CD8-positive, alpha-beta memory T cell (primary cell): ENCODE measurements around the gene ARMC3. TPM values are rescaled to one million over a fixed set of nuclear protein-coding genes. Genes with fewer than 3 reads are reported as not detected.
A peak's percentile ranks its signal among the peaks of the same experiment; 100 is the strongest.
"Not testable (repeated sequence)": the region's sequence is repeated elsewhere in the genome, so short reads cannot be mapped to it uniquely, and the experiment has no call there.

ENCODE experiments used
- CTCF ChIA-PET: fragments of 350-600 bp; sonication (Branson Sonifier 250); formaldehyde crosslinking; loops from one replicate; lab custom pipeline; 2021; ENCODE audit warnings: antibody characterized with exemption; lab: Charles Lee
- POLR2A ChIA-PET: fragments of 350-600 bp; sonication (Branson Sonifier 250); formaldehyde crosslinking; loops from one replicate; lab custom pipeline; 2021; ENCODE audit warnings: antibody characterized with exemption; lab: Charles Lee
- DNase-seq, 5 donors: peaks; one replicate each; pipeline versions ENCODE4 v3.0.0 to v3.0.0-alpha.2; 2020 to 2022; ENCODE audit warnings: mixed read lengths in 1 of 5
- H3K27ac ChIP-seq: one replicate; pipeline ENCODE4 v1.7.0; 2013; ENCODE audit warnings: low read depth, mild to moderate bottlenecking, low read length, moderate library complexity
- H3K27me3 ChIP-seq: 2 replicates; pipeline ENCODE4 v1.7.0; 2013; ENCODE audit warnings: low read length, mild to moderate bottlenecking; ENCODE audit not compliant: insufficient read depth, poor library complexity, severe bottlenecking
- H3K36me3 ChIP-seq: 2 replicates; pipeline ENCODE4 v1.7.0; 2013; ENCODE audit warnings: mild to moderate bottlenecking, low read length, moderate library complexity; ENCODE audit not compliant: insufficient read depth
- H3K4me1 ChIP-seq: 2 replicates; pipeline ENCODE4 v1.7.0; 2013; ENCODE audit warnings: mild to moderate bottlenecking, low read length, moderate library complexity; ENCODE audit not compliant: insufficient read depth
- H3K4me3 ChIP-seq: 2 replicates; pipeline ENCODE4 v1.7.0; 2013; ENCODE audit warnings: mild to moderate bottlenecking, low read length
- H3K9me3 ChIP-seq: 2 replicates; pipeline ENCODE4 v1.7.0; 2013; ENCODE audit warnings: mild to moderate bottlenecking, low read length
- H3K27ac Mint-ChIP-seq, 8 donors: one replicate each; pipeline ENCODE4 v1.8.0; 2020 to 2021; ENCODE audit warnings: mixed read lengths in 8 of 8, mild to moderate bottlenecking in 6 of 8, inconsistent platforms in 3 of 8, moderate library complexity in 3 of 8
- H3K27me3 Mint-ChIP-seq, 2 donors: one replicate each; pipeline ENCODE4 v1.8.0; 2020 to 2021; ENCODE audit warnings: mixed read lengths in 2 of 2, mild to moderate bottlenecking in 1 of 2, moderate library complexity in 1 of 2
- H3K36me3 Mint-ChIP-seq, 3 donors: one replicate each; pipeline ENCODE4 v1.8.0; 2020 to 2021; ENCODE audit warnings: mixed read lengths in 3 of 3, inconsistent platforms in 1 of 3, mild to moderate bottlenecking in 1 of 3
- H3K4me1 Mint-ChIP-seq, 3 donors: one replicate each; pipeline ENCODE4 v1.8.0; 2020 to 2021; ENCODE audit warnings: mixed read lengths in 3 of 3, inconsistent platforms in 1 of 3, mild to moderate bottlenecking in 1 of 3
- H3K4me3 Mint-ChIP-seq, 7 donors: one replicate each; pipeline ENCODE4 v1.8.0; 2020 to 2021; ENCODE audit warnings: mixed read lengths in 7 of 7, mild to moderate bottlenecking in 6 of 7, moderate library complexity in 4 of 7, inconsistent platforms in 2 of 7
- H3K9me3 Mint-ChIP-seq, 5 donors: one replicate each; pipeline ENCODE4 v1.8.0; 2020 to 2022; ENCODE audit warnings: mixed read lengths in 5 of 5, mild to moderate bottlenecking in 3 of 5, moderate library complexity in 2 of 5, inconsistent platforms in 1 of 5
- polyA plus RNA-seq: library from polyadenylated mRNA; unstranded; fragments of 300-500 nt; fragmentation: Illumina TruSeq; gene quantifications from one replicate; pipeline ENCODE4 v1.2.3, GENCODE V29; 2021
- total RNA-seq, 2 experiments: library from RNA; stranded (reverse); gene quantifications; one replicate each; pipeline ENCODE4 v1.2.3, GENCODE V29; 2021

The ARMC3 gene
- total and polyA plus RNA-seq, 3 experiments from 2014 or later: not detected

DNA sequence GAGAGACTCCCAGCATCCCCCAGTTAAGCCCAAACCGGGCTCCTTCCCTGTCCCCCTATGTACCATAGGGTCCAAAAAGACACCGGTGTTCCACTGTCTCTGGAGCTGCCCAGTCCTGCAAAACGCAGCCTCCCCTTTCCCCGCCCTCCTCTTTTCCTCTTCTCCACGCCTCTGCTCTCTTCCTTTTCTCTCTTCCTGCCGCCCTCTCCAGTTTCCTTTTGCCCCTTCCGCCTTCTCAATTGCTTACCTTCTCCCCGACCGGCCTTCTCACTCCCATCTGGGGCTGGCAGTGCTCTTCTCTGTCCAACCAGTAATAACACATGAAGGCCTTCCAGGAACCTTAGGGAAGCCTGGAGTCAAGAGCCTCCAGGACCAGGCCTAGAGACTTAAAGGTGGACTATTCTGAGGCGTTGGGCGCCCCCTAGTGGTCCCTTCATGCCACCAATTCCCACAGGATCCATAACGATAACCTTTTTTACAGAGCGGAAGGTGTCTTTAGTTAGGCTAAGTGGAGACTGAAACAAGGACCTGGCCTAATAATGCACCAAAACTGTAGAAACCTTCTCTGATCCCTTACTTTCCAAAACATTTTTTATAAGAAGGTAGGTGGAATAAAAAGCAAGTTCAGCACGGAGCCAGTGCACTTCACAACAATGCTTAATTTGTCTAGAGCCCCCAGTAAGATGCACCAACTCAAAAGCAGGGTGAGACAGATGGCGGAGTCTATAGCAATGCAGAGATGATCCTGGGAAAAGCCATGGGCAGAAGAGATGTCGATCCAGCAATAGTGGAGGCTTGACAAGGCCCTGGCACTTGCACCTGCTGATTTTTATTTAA, 140.3 kb downstream of the ARMC3 start:
- Mint-ChIP-seq H3K4me1 (peaks cover 2 to 6% (median 5%) of the 10 kb centered on the region in 3 donors), H3K9me3 (no peaks in the 10 kb centered on the region), H3K27me3 (peaks cover 9 to 17% of the 10 kb centered on the region in 2 donors), H3K27ac (no peak overlapping the region), H3K4me3 (no peak overlapping the region), H3K36me3 (no peaks in the 10 kb centered on the region)
- Histone ChIP-seq H3K9me3 (no peaks in the 10 kb centered on the region), H3K4me1 (no peaks in the 10 kb centered on the region), H3K4me3 (no peak overlapping the region), H3K36me3 (no peaks in the 10 kb centered on the region), H3K27ac (no peak overlapping the region), H3K27me3 (no peaks in the 10 kb centered on the region)
- ChIA-PET POLR2A (no interaction called here), CTCF (no interaction called here)
- DNase-seq: peak; percentile 36 to 67 (median 47)

- Histone ChIP-seq H3K36me3 (no peaks in the 10 kb centered on the region), H3K27ac (no peak overlapping the region), H3K4me1 (no peaks in the 10 kb centered on the region), H3K4me3 (no peak overlapping the region), H3K27me3 (no peaks in the 10 kb centered on the region), H3K9me3 (no peaks in the 10 kb centered on the region)
- no peaks in the 10 kb centered on the region for H3K9me3 Mint-ChIP-seq
- peak overlapping the region in 1 of 8 donors; percentile 4 for H3K27ac Mint-ChIP-seq
- no peak overlapping the region for H3K4me3 Mint-ChIP-seq
- ChIA-PET CTCF (no interaction called here), POLR2A (no interaction called here)
- H3K27me3 Mint-ChIP-seq: peaks cover 9 to 21% of the 10 kb centered on the region in 2 donors
- DNase-seq: no peak
- H3K36me3 Mint-ChIP-seq: no peaks in the 10 kb centered on the region
- H3K4me1 Mint-ChIP-seq: peaks cover 2 to 6% (median 5%) of the 10 kb centered on the region in 3 donors
These were observed 141.4 kb downstream of the ARMC3 start for GRCh38 chr10:23069019-23069815.

- H3K9me3 ChIP-seq, H3K4me3 ChIP-seq, H3K27me3 ChIP-seq, H3K36me3 Mint-ChIP-seq, H3K9me3 Mint-ChIP-seq, H3K4me1 ChIP-seq, H3K27ac ChIP-seq, H3K4me1 Mint-ChIP-seq, DNase-seq, H3K27ac Mint-ChIP-seq, H3K36me3 ChIP-seq, H3K4me3 Mint-ChIP-seq, POLR2A ChIA-PET: not testable (repeated sequence)
- CTCF ChIA-PET: interaction anchor here (1.3 kb wide), 1 partner anchor 15 kb away, joined by 3 read pairs; no protein-coding TSS in a partner anchor
- peaks cover 7 to 27% of the 10 kb centered on the region in 2 donors for H3K27me3 Mint-ChIP-seq
These were observed 142.4 kb downstream of the ARMC3 start for GRCh38 chr10:23070092-23070912.

DNA sequence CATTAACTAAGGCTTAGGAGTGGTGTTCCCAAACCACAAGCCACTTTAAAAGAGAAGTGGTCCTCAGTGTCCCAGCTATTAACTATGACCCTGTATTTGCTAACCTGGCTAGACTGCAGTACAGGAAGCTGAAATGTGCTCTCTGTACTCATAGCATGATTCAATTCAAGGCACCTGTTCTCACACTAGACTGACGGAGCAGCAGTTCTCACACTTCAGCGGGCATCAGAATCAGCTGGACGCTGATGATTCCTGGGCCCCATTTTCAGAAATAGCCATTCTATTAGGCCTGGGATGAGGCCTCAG, 143.0 kb downstream of the ARMC3 start:
- H3K27ac Mint-ChIP-seq: no peak overlapping the region
- H3K9me3 Mint-ChIP-seq: no peaks in the 10 kb centered on the region

GRCh38 chr10:23072593-23072992, 144.7 kb downstream of the ARMC3 start:
- H3K27ac Mint-ChIP-seq, H3K4me3 Mint-ChIP-seq, H3K27ac ChIP-seq, H3K4me3 ChIP-seq, H3K9me3 ChIP-seq, H3K36me3 ChIP-seq, DNase-seq, H3K27me3 ChIP-seq, H3K4me1 Mint-ChIP-seq, H3K36me3 Mint-ChIP-seq, POLR2A ChIA-PET, CTCF ChIA-PET, H3K4me1 ChIP-seq, H3K9me3 Mint-ChIP-seq: not testable (repeated sequence)
- peaks cover 14 to 45% of the 10 kb centered on the region in 2 donors for H3K27me3 Mint-ChIP-seq

More for the DNA sequence above, 143.0 kb downstream of the ARMC3 start:
- Histone ChIP-seq H3K27ac (no peak overlapping the region), H3K4me3 (no peak overlapping the region), H3K4me1 (no peaks in the 10 kb centered on the region), H3K9me3 (no peaks in the 10 kb centered on the region), H3K36me3 (no peaks in the 10 kb centered on the region), H3K27me3 (no peaks in the 10 kb centered on the region)
- peaks cover 7 to 30% of the 10 kb centered on the region in 2 donors for H3K27me3 Mint-ChIP-seq
- no peak for DNase-seq
- ChIA-PET POLR2A (no interaction called here), CTCF (interaction anchor here (1.3 kb wide), 1 partner anchor 15 kb away, joined by 3 read pairs; no protein-coding TSS in a partner anchor)
- H3K4me1 Mint-ChIP-seq: peaks cover 2 to 6% (median 5%) of the 10 kb centered on the region in 3 donors
- no peak overlapping the region for H3K4me3 Mint-ChIP-seq
- H3K36me3 Mint-ChIP-seq: no peaks in the 10 kb centered on the region

DNA sequence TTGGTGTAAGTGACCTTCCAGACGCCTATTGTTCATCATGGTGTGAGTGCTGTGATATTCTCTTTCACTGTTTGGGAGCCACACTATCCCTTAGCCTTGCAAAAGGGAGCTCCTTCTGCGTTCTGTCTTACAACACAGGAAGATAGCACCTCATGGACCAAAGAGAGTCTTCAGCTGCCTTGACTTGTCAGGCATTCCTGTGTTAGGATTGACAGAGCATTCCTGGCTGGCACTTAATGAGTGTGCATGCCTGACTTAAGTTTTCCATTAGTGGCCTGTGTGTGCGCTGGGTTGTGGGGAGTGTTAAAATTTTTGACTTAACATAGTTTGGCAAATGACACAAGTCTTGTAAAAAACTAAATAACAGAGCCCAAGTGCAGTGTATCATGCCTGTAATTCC, 145.7 kb downstream of the ARMC3 start:
- CTCF ChIA-PET: no interaction called here
- Mint-ChIP-seq H3K36me3 (no peaks in the 10 kb centered on the region), H3K4me3 (no peak overlapping the region), H3K9me3 (no peaks in the 10 kb centered on the region), H3K27ac (no peak overlapping the region), H3K27me3 (peaks cover 7 to 47% of the 10 kb centered on the region in 2 donors), H3K4me1 (no peaks in the 10 kb centered on the region)
- POLR2A ChIA-PET: no interaction called here
- Histone ChIP-seq H3K4me3 (no peak overlapping the region), H3K36me3 (no peaks in the 10 kb centered on the region), H3K9me3 (no peaks in the 10 kb centered on the region), H3K4me1 (no peaks in the 10 kb centered on the region), H3K27me3 (no peaks in the 10 kb centered on the region), H3K27ac (no peak overlapping the region)
- no peak for DNase-seq

DNA sequence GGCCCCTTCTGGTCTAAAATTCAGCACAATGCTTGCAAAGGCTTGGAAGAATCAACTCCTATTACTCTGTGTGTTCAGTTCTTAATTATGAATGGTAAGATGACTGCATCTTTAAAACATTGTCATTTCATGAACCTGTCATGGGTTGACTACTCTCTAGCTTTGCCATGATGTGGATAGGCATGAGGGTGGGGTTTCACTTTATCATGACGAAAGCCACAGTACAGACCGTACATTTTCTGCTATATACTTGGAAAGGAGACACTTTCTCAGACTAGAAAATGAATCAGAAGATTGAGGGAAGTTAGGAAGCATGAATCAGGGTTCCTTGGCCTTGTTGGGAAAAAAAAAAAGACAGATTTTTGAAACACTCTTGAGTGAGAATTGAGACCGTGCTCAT, 147.8 kb downstream of the ARMC3 start:
- Mint-ChIP-seq H3K27me3 (peaks cover 15 to 61% of the 10 kb centered on the region in 2 donors), H3K36me3 (no peaks in the 10 kb centered on the region), H3K4me3 (no peak overlapping the region), H3K9me3 (no peaks in the 10 kb centered on the region), H3K27ac (no peak overlapping the region), H3K4me1 (no peaks in the 10 kb centered on the region)
- H3K9me3 ChIP-seq: no peaks in the 10 kb centered on the region
- H3K4me3 ChIP-seq: no peak overlapping the region
- CTCF ChIA-PET: no interaction called here
- POLR2A ChIA-PET: no interaction called here
- no peak for DNase-seq
- no peaks in the 10 kb centered on the region for H3K36me3 ChIP-seq
- H3K27ac ChIP-seq: no peak overlapping the region
- peaks cover 7% of the 10 kb centered on the region for H3K27me3 ChIP-seq
- no peaks in the 10 kb centered on the region for H3K4me1 ChIP-seq
